Measurements from ENCODE around the gene ANK3. TPM values are rescaled to one million over a fixed set of nuclear protein-coding genes. Genes with fewer than 3 reads are reported as not detected.
A peak's percentile ranks its signal among the peaks of the same experiment; 100 is the strongest.

The ANK3 gene
- total and polyA plus RNA-seq, 8 donors = 3.3 to 28.5 (median 17.3) TPM

DNA sequence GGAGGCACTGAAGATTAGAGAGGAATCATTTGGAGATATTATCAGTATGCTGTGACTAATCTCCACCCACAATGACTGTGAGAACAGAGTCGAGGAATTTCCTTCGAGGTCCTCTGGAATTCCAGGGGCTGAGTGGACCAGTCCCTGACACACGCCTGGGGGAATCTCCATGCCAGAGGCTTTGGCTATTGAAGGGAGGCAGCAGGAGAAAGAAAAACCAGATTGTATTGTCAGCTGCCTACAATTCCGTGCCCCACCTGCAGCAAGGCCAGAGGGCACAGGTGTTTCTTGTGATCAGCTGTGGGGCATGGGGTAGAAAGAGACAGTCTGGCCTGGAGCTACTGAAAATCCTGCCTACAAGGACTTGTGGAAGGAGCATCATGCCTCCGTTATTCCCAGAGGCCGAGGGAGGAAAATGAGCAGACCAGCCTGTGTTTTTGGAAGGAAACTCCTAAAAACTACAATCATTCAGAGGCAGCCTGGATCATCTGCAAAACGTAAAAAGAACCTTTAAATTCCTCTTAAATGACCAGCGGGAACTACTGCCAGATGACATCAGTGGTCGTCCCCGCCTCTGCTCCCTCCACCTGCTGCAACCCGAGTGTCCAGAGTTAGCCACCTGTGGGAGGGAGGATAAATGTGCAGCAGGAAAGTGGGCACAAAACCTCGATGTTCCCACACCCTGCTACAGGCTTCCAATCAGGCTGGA is 25.4 kb upstream of the ANK3 start:
- Histone ChIP-seq H3K4me1 (no peaks in the 10 kb centered on the region), H3K4me3 (no peak overlapping the region), H3K9me3 (no peaks in the 10 kb centered on the region), H3K27ac (no peak overlapping the region), H3K27me3 (no peaks in the 10 kb centered on the region), H3K36me3 (no peaks in the 10 kb centered on the region)
- intact Hi-C loops (cut with DNase I) = no loop called here
- TF ChIP-seq CTCF (IDR thresholded peaks at IDR 0.05) = no peak
- DNase-seq (no peak), ATAC-seq (peak in 1 of 4 donors; percentile 38), FAIRE-seq (no peak)
- 81 to 88% methylated on average over 12 of the region's 12 CpGs for WGBS, 2 donors

GRCh38 chr10:60414111-60414510 is 24.4 kb upstream of the ANK3 start:
- no peak for ATAC-seq
- Histone ChIP-seq H3K27me3 (no peaks in the 10 kb centered on the region), H3K9me3 (no peaks in the 10 kb centered on the region), H3K4me1 (no peaks in the 10 kb centered on the region), H3K4me3 (no peak overlapping the region), H3K27ac (no peak overlapping the region), H3K36me3 (no peaks in the 10 kb centered on the region)
- WGBS, 2 donors = 97 to 98% methylated on average over 2 of the region's 2 CpGs
- DNase-seq = no peak
- intact Hi-C loops (cut with DNase I) = no loop called here
- no peak for TF ChIP-seq CTCF (IDR thresholded peaks at IDR 0.05)
- no peak for FAIRE-seq

GRCh38 chr10:60413306-60414012 is 23.8 kb upstream of the ANK3 start:
- FAIRE-seq (no peak), DNase-seq (no peak), ATAC-seq (no peak)
- Histone ChIP-seq H3K27ac (no peak overlapping the region), H3K36me3 (no peaks in the 10 kb centered on the region), H3K27me3 (no peaks in the 10 kb centered on the region), H3K4me3 (no peak overlapping the region), H3K9me3 (no peaks in the 10 kb centered on the region), H3K4me1 (no peaks in the 10 kb centered on the region)
- WGBS, 2 donors = 79 to 89% methylated on average over 2 of the region's 2 CpGs
- TF ChIP-seq CTCF (IDR thresholded peaks at IDR 0.05) = no peak
- intact Hi-C loops (cut with DNase I) = no loop called here

DNA sequence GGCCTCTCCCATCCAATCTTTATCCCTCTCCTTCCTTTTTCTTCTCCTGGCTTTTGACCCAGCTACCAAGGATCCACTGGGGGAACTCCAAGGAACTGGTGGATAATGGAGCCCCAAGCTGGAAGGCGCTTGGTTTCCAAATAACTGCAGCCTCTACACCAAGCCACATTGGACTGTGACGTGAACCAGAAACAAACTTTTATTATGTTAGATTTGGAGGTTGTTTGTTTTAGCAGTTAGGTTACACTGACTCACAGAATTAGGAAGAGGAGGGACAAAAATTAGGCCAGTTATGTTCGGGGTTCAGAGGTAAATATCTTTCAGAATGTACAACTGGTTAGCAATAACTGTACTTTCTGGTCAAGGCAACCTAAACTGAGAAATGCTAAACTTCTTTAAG is 21.3 kb upstream of the ANK3 start:
- DNase-seq (no peak), FAIRE-seq (no peak), ATAC-seq (no peak)
- no peaks in the 10 kb centered on the region for H3K9me3 ChIP-seq
- no peaks in the 10 kb centered on the region for H3K36me3 ChIP-seq
- no peak overlapping the region for H3K4me3 ChIP-seq
- intact Hi-C loops (cut with DNase I) = no loop called here
- no peaks in the 10 kb centered on the region for H3K27me3 ChIP-seq
- no peak overlapping the region for H3K27ac ChIP-seq
- WGBS, 2 donors = 91 to 97% methylated on average over 3 of the region's 3 CpGs
- no peaks in the 10 kb centered on the region for H3K4me1 ChIP-seq
- TF ChIP-seq CTCF (IDR thresholded peaks at IDR 0.05) = no peak

DNA sequence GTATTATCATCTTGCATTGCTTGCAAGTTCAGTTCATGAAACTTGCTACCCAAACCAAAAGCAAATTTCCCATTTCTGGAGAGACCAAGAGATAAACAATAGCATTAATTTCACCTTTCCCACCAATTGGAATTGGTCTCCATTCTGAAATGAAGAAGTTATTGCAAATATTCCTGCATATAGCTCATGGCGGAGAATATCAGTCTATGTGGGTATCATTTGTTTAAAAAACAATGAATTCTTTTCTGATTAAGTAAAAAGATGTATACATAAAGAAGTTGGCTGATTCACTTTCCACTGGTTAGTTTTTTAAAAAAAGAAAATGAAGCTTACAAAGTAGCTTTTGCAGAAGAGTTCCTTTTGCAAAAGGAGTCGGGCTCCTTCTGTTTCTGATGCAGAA is 19.5 kb upstream of the ANK3 start:
- Histone ChIP-seq H3K4me3 (no peak overlapping the region), H3K9me3 (no peaks in the 10 kb centered on the region), H3K4me1 (no peaks in the 10 kb centered on the region), H3K36me3 (no peaks in the 10 kb centered on the region), H3K27me3 (no peaks in the 10 kb centered on the region), H3K27ac (no peak overlapping the region)
- no peak for DNase-seq
- FAIRE-seq = no peak
- intact Hi-C loops (cut with DNase I) = no loop called here
- 95 to 98% methylated on average over 2 of the region's 2 CpGs for WGBS, 2 donors
- no peak for ATAC-seq
- TF ChIP-seq CTCF (IDR thresholded peaks at IDR 0.05) = no peak

Data from pancreas (tissue), 10 donors.